Measurements from ENCODE around the gene RIOK2.

GRCh38 chr5:97209343-97209742 lies 26.3 kb upstream of the RIOK2 start:
- TF ChIP-seq EZH2 (IDR thresholded peaks at IDR 0.05; ENCODE audit: borderline replicate concordance, control insufficient read depth, low read depth, low read length) = no peak
- TF ChIP-seq TCF7 (IDR thresholded peaks at IDR 0.05; ENCODE audit: borderline replicate concordance) = no peak
- TF ChIP-seq MYC (IDR thresholded peaks at IDR 0.05; ENCODE audit: insufficient read depth, insufficient read length, insufficient replicate concordance, low read length, severe bottlenecking) = no peak
- no peak for TF ChIP-seq SP1 (IDR thresholded peaks at IDR 0.05; ENCODE audit: low read depth, low read length)
- no peak for TF ChIP-seq STAT1 (conservative IDR thresholded peaks at IDR 0.05)
- no peak for TF ChIP-seq CTCF (IDR thresholded peaks at IDR 0.05 in 2 of 3, conservative IDR thresholded peaks at IDR 0.05 in 1 of 3; ENCODE audit: control insufficient read depth in 2 of 3, extremely low read depth in 1 of 3, insufficient read depth in 1 of 3, low read depth in 3 of 3, low read length in 3 of 3)
- TF ChIP-seq RAD21 (IDR thresholded peaks at IDR 0.05; ENCODE audit: insufficient read depth, low read depth, low read length) = no peak
- TF ChIP-seq HDAC2 (IDR thresholded peaks at IDR 0.05) = no peak
- TF ChIP-seq MAX (IDR thresholded peaks at IDR 0.05; ENCODE audit: low read depth, low read length) = no peak

All from GM12878 (cell line).